HG02885 (cell line): Measurements from ENCODE around the gene ADAMTS9.

Experiments used
- ATAC-seq: cut with Tn5 transposase; IDR thresholded peaks from one replicate; pipeline ENCODE4 v1.9.1; 2021; ENCODE audit warnings: mild to moderate bottlenecking; ENCODE audit not compliant: unreplicated experiment, poor library complexity

The ADAMTS9 gene, protein sequence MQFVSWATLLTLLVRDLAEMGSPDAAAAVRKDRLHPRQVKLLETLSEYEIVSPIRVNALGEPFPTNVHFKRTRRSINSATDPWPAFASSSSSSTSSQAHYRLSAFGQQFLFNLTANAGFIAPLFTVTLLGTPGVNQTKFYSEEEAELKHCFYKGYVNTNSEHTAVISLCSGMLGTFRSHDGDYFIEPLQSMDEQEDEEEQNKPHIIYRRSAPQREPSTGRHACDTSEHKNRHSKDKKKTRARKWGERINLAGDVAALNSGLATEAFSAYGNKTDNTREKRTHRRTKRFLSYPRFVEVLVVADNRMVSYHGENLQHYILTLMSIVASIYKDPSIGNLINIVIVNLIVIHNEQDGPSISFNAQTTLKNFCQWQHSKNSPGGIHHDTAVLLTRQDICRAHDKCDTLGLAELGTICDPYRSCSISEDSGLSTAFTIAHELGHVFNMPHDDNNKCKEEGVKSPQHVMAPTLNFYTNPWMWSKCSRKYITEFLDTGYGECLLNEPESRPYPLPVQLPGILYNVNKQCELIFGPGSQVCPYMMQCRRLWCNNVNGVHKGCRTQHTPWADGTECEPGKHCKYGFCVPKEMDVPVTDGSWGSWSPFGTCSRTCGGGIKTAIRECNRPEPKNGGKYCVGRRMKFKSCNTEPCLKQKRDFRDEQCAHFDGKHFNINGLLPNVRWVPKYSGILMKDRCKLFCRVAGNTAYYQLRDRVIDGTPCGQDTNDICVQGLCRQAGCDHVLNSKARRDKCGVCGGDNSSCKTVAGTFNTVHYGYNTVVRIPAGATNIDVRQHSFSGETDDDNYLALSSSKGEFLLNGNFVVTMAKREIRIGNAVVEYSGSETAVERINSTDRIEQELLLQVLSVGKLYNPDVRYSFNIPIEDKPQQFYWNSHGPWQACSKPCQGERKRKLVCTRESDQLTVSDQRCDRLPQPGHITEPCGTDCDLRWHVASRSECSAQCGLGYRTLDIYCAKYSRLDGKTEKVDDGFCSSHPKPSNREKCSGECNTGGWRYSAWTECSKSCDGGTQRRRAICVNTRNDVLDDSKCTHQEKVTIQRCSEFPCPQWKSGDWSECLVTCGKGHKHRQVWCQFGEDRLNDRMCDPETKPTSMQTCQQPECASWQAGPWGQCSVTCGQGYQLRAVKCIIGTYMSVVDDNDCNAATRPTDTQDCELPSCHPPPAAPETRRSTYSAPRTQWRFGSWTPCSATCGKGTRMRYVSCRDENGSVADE (N-terminal part only)

DNA sequence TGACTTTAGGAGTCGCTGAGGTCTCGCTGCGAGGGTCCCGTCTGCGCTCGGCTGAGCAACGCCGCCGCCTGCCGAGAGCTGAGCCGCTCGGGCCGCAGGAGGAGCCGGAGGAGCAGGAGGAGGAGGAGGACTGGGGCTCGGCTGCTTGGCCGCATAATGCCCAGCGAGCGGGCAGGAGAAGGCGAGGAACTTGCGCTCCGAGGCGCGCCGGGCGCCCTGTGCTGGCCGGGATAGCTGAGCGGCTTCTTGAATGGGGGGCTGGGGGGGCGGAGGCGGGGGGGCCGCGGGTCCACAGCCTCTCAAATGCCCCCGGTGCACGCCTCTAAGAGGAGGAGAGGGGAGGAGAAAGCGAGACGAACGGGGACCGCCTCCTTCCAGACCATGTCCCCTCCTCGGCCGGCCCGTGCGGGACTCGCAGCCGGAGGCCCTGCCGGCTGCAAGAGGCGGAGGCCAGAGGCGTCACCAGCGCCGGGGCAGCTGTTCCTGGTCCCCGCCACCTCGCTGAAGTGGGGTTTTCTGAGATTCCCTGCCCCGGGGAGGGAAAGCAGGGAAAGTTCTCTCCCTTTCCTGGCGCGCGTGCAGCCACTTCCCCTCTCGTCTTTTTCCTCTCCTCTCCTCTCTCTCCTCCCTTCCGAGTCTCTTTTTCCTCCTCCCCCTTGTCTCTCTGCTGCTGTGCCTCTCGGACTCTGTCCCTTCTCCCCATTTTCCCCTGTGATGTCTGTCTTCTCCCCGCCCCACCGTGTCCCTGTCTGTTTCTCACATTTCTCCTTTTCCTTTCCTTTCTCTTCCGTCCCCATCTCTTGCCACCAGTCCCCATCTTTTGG is at the start of gene ADAMTS9:
ADAMTS9 (minus strand) TSS at position 220 of the 824 bp plus-strand sequence. CDS start 343 bp downstream, outside the sequence.
- ATAC-seq = no peak

DNA sequence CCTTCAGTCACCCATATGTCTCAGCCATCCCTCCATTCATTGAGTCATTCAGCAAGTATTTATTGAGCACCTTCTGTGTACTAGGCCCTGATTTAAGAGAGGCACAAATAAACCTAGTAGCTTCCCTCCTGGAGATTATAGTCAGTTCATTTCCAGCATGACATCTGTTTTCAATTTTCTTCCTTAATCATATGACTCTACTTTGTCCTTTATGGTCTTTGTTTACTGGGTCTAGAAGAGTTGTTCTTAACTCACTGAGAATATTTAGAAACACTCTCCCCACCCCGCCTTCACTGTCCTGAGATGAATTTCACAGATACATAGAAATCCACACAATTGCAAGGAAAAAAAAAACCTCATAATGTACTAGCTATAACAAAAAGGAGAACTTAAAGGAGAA is 44.8 kb upstream of the ADAMTS9 start:
- no peak for ATAC-seq

DNA sequence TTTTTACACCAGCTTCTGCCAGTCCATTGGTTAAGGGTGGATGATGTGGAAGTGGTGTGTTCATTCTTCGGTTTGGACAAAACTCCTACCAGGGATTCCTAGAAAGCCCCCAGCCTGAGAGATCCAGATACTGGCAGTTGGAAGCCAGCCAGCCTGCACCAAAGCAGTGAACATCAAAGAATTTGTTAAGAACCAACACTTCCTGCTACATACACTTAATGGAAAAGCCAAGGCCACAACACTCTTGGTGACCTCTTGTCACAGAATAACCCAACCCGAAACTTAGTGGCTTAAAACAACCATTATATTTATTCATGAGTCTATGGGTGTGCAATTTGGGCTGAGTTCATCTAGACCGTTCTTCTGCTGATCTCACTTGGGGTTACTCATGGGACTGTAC is 42.9 kb upstream of the ADAMTS9 start:
- ATAC-seq = no peak

DNA sequence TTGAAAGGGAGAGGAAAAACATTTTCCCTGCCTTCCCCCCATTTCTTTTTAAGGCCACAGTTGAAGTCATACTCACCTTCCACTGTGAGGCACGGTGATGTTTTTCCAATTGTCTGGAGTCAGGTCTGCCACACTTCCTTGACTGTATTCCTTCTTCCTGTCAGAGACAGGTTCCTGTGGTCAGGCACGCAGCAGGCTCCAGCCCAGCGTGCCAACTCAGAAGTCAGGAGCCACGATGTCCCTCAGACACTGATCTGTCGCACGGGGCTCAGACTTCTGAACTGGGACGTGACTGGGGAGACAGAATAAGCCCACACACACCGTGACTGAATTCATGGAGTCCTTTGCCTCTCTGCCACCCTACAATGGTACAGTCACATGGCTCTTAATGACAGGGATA is 41.2 kb upstream of the ADAMTS9 start:
- ATAC-seq = no peak

DNA sequence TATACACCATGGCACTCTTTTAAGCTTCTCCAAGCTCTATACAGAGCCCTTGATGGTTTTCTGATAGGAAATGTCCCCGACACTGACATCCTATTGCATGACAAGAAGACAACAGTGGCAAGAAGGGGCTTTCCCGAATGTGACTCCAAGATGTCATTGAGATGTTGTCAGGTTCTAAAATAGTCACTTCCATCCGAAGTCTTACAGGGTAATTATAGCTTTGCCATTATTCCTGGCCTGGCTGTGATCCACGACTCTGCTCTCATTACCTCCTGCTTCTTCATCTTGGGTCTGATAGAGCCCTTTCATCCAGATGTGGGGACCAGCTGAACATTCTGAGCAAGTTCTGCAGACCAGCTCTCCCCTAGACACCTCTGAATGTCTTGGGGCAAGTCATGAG is 40.6 kb upstream of the ADAMTS9 start:
- no peak for ATAC-seq

DNA sequence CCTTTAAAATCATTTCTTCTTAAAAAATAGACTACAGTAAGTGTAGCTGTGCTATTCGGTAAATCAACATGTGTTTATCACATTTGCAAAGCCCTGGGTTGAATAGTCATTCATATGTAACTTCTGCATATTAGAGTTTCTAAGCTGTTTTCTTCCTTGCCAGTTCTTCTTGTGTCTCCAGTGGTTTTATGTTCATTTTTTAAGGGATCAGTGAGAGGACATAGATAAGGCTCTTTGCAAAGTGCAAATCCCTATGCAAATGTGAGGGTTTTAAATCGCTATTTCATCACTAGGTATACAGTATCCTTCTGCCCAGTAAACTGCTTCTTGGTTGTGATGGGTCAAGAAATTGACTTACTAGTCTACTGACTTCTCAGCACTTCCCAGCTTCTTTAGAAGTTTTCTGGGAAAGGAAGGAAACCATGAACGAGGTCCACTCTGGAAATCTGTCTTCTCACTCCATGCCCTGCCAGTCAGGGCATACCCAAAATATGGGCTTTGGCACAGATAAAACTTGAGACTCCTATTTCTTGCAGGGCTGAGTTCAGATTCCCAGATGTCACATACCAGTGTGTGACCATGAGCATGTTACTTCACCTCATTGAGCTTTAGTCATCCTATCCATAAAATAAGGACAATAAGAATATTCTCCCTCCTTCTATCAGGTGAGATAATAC is 38.8 kb upstream of the ADAMTS9 start:
- no peak for ATAC-seq

DNA sequence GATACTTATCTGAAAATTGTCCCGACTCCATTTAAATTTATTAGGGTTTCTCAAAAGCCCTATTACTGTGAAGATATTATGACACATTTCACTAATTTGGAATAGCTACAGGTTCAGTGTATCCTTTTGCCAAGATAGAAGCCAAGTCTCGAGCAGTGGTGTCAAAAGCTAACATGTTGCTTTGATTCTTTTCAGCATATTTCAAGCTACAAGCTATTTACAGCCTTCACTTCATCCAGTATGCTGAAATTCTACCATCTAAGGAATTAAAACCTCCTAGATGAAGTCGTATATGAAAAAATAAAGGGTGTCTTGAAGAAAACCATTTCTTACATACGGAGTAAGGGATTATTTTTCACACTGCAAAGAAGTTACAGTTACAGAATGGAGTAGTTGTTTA is 31.2 kb upstream of the ADAMTS9 start:
- no peak for ATAC-seq

DNA sequence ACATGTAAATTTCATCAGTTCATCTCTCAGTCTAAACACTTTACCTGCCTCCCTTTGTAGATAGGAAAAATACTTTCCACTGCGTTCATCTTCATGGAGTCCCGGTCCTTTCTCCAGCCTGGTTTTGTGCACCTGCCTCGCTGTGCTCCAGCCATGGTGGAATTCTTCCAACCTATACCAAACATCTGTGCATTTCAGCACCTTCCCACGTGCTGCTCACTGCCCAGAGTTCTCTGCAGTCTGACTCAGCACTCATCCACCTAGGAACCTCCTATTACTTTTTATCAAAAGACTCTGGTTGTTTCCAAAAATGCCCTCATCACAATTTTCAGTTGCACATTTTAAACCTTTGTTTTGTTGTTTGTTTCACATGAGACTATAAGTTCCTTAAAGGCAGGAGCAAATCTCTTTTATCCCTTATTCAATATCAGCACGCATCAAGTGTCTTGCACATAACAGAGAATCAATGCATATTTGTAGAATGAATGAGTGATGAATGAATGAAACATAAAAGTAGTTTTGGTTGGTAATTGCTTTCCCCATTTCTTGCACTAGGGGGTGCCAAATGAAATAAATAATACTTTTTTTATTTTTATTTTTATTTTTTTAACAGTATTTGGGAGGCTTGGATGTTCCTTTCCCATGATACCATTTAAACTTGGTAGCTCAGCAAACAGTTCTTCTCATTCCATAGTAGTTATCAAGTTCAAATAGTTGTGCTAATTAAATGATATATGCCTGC is 30.2 kb upstream of the ADAMTS9 start:
- ATAC-seq = no peak

DNA sequence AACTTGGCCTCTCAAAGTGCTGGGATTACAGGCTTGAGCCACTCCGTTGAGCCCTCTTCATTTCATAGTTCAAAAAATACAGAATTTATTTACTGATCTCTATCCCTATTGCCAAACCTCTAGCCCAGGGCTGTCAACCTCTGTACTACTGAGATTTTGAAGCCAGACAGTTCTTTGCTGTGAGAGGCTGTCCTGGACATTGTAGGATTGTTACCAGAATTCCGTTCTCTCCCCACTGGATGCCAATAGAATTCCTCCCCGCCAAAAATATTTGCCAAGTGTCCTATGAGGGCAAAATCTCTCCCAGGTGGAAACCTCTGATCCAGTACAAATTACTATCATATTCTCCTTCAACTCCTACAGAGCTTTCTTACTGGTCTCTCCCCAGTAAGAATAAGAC is 29.6 kb upstream of the ADAMTS9 start:
- ATAC-seq = no peak

DNA sequence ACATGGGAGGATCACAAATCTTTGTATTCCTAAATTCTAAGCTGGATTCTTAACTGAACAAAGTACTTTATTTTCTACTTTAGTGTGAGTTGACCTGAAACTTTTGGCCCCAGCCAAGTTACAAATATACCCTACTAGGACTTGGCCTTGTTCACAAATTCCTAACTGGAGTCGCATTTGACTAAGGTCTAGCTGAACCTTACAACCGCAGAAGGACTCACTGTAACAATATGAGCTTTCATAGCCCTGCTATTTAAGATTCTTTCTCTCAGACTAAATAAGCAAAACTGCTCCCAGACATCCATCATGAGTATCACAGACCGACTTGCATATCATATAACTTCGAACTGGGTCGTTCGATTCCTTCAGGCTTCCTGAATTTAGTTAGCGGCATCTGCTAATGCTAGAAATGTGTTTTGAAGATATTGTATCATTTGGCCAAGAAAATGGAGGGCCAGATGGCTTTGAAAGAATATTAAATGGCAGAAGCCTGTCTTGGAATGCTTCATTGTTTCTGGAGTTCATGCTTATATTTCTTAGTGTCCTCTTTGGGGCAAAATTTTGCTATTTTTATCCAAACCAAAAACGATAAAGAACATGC is 28.4 kb upstream of the ADAMTS9 start:
- no peak for ATAC-seq

DNA sequence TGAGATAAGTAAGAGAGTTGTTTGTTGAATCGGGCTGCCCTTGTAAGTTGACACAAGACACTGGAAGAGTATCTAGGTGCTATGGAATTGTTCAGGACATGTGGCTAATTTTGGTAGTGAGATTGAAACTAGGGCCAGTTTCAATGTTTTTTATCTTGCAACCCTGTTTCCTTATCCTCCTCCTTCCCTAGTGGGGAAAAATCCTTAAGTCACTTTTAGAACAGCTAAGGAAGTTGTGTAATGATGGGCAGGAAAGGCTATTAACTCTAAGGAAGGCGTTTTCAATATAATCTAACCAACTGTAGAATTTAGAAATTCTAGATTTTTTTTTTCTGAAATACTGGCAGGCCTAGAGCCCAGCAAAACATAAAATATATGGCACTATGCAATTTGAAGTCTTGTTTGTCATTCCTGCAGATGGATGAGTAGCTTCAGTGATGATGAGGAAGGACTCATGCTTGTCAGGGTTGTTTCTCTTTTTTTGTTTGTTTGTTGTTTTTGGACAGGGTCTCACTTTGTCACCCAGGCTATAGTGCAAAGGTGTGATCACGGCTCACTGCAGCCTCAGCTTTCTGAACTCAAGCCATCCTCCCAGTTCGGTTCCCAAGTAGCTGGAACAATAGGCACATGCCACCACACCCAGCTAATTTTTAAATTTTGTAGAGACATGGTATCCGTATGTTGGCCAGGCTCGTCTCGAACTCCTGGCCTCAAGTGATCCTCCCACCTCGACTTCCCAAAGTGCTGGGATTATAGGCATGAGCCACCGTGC is 27.6 kb upstream of the ADAMTS9 start:
- ATAC-seq = no peak

DNA sequence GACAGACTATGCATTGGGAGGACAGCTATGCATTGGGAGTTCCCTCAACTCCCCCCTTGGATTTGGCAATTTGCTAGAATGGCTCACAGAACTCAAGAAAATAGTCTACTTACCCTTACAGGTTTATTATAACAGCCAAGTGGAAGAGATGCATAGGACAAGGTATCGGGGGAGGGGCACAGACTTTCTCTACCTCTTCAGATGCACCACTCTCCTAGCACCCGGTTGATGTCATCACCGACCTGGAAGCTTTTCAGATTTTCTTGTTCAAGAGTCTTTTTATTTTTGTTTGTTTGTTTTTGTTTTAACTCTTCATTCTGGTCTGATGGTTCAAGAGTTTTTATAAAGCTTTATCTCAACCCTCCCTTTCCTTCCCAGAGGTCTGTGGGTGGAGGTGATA is 20.7 kb upstream of the ADAMTS9 start:
- ATAC-seq = no peak

DNA sequence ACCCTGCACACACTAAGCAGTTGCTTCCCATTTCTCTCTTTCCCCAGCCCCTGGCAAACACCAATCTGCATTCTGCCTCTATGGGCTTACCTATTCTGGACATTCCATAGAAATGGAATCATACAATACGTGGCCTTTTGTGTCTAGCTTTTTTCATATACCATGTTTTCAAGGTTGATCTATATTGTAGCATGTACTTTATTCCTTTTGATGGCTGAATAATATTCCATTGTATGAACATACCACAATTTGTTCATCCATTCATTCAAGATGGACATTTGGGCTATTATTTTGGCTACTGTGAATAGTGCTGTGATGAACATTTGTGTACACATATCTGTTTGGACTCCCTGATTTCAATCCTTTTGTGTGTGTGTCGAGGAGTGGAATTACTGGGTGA is 18.1 kb upstream of the ADAMTS9 start:
- no peak for ATAC-seq

DNA sequence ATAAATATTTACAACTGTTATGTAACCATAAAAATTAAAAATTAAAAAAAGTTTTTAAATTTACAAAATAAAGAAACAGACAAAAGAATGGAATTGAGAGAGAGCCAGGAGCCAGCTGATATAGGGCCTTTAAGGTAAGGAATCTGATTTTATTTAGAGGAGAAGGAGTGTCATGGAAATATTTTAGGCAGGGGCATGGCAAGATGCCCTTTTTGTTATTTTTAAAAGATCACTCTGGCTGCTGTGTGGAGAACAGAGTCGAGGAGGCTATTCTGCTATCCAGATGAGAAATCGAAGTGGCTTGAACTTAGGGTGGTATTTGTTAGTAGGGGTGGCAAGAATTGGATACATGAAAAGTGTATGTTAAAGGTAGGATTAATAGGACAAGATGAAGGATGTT is 9.1 kb upstream of the ADAMTS9 start:
- no peak for ATAC-seq

DNA sequence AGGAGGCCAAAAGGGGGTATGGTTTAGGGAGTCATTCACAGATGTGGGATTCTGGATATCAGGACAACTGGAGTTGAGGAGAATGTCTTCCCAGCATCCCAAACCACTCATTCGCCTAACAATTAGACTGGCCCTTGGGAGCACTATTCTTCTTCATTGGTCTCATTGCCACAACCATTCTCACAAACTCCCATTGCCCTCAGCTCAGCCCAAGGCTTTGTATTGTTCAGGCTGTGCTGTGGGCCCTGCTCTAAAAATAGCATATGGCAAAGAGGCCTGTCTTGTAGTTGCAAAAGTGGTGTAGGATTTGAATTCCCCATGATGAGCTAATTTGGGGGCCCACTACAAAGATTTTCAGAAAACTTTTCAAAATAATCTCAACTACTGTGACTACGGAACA is 6.3 kb upstream of the ADAMTS9 start:
- no peak for ATAC-seq

DNA sequence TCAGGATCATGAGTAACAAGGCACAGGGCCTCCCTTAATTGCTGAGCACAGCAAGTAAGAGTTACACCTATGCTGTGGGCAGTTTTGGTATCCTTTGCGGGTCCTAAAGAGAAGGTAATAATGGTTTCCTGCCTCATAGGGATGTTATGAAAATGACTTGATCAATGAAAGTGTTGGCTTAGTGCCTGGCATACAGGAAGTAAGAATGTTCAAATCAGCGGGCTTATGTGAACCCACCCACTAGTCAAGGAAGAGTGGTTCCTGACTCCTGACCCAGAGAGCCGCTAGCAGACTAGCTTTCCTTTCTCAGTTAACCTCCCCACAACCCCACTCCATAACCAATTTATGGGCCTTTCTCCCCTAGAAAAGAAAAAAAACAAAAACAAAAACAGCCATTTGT is 5.2 kb upstream of the ADAMTS9 start:
- ATAC-seq = no peak

DNA sequence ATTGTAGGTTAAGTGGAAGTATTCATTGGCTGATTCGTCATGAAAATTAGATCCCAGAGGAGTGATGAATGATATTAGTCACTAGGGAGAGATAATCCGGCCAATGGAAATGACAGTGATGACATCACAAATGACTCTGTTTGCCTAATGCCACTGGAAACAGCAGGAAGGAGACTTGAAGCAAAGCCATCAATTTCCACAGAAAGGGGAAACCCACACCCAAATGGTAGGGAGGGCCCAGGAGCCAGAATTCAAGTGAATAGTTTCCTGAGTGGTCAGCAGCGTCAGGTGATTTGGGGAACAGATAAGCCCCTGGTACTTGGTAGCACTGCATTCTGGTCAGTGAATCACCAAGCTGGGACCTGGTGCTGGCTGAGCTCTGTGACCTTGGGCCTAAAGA is 3.3 kb upstream of the ADAMTS9 start:
- no peak for ATAC-seq
